AG04449 (cell line): ENCODE measurements around the gene MARS1.

ENCODE experiments used
- CTCF ChIA-PET: fragments of 350-600 bp; formaldehyde crosslinking; extraction: SDS; loops from one replicate; lab custom pipeline; 2021; ENCODE audit warnings: antibody characterized with exemption; lab: Yijun Ruan, JAX
- POLR2A ChIA-PET: fragments of 400-600, 350-600 bp; formaldehyde crosslinking; extraction: SDS; loops from one replicate; lab custom pipeline; 2020; ENCODE audit warnings: antibody characterized with exemption, inconsistent platforms; lab: Yijun Ruan, JAX
- DNase-seq: peaks from one replicate; pipeline ENCODE4 v3.0.0-alpha.2; 2010; ENCODE audit warnings: low read depth, low spot score
- H3K4me3 ChIP-seq: 2 replicates; pipeline ENCODE4 v1.5.1; 2011; ENCODE audit warnings: low read depth, mild to moderate bottlenecking, control low read depth, low read length
- TF ChIP-seq, protein P1 (sequence below): IDR thresholded peaks from one replicate; pipeline ENCODE4 v1.5.1; 2011; ENCODE audit warnings: mild to moderate bottlenecking, moderate library complexity, low read length, control low read depth, inconsistent platforms; ENCODE audit not compliant: insufficient read depth; ENCODE audit errors: missing control alignments

The MARS1 gene

DNA sequence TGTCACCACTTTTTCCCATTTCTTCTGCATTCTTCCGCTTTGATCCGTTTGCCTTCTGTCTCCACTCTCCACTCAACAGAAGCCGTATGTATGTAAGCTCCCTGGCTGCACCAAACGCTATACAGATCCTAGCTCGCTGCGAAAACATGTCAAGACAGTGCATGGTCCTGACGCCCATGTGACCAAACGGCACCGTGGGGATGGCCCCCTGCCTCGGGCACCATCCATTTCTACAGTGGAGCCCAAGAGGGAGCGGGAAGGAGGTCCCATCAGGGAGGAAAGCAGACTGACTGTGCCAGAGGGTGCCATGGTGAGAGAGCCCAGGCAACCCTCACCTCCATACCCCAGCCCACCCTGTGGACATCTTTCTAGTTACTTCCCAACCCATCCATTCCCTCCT is 20.0 kb upstream of the MARS1 start:
- no peak overlapping the region for H3K4me3 ChIP-seq
- DNase-seq = no peak
- CTCF ChIA-PET = interaction anchor here (20.7 kb wide), 1 partner anchor 6 kb away, joined by 321 read pairs; the partner anchor contains the start of gene GLI1
- POLR2A ChIA-PET = no interaction called here
- TF ChIP-seq, protein P1, sequence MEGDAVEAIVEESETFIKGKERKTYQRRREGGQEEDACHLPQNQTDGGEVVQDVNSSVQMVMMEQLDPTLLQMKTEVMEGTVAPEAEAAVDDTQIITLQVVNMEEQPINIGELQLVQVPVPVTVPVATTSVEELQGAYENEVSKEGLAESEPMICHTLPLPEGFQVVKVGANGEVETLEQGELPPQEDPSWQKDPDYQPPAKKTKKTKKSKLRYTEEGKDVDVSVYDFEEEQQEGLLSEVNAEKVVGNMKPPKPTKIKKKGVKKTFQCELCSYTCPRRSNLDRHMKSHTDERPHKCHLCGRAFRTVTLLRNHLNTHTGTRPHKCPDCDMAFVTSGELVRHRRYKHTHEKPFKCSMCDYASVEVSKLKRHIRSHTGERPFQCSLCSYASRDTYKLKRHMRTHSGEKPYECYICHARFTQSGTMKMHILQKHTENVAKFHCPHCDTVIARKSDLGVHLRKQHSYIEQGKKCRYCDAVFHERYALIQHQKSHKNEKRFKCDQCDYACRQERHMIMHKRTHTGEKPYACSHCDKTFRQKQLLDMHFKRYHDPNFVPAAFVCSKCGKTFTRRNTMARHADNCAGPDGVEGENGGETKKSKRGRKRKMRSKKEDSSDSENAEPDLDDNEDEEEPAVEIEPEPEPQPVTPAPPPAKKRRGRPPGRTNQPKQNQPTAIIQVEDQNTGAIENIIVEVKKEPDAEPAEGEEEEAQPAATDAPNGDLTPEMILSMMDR = no peak

GRCh38 chr12:57469296-57470164 is 18.3 kb upstream of the MARS1 start:
- ChIA-PET POLR2A (no interaction called here), CTCF (interaction anchor here (2.4 to 20.7 kb wide), 2 partner anchors 8 to 15 kb away, joined by 15 to 321 read pairs; partner anchors contain the start of genes GLI1 and INHBE)
- DNase-seq = no peak
- H3K4me3 ChIP-seq = no peak overlapping the region
- TF ChIP-seq, protein P1 = no peak

GRCh38 chr12:57470286-57470969 is 17.4 kb upstream of the MARS1 start:
- TF ChIP-seq, protein P1 = no peak
- no peak for DNase-seq
- no peak overlapping the region for H3K4me3 ChIP-seq
- CTCF ChIA-PET = interaction anchor here (0.6 to 20.7 kb wide), 4 partner anchors 9 to 91 kb away, joined by 3 to 321 read pairs (median 11); partner anchors contain the start of genes GLI1 and INHBE
- POLR2A ChIA-PET = no interaction called here

- CTCF ChIA-PET = interaction anchor here (0.9 to 20.7 kb wide), 4 partner anchors 9 to 228 kb away, joined by 3 to 321 read pairs (median 11); partner anchors contain the start of genes GLI1 and INHBE
- POLR2A ChIA-PET = interaction anchor here (0.5 to 1.9 kb wide), 2 partner anchors 8 to 100 kb away, joined by 3 to 4 read pairs; no protein-coding TSS in a partner anchor
- no peak overlapping the region for H3K4me3 ChIP-seq
- TF ChIP-seq, protein P1 = no peak
- no peak for DNase-seq
Measured at GRCh38 chr12:57470970-57471656, 16.8 kb upstream of the MARS1 start.

GRCh38 chr12:57471661-57472060 is 16.2 kb upstream of the MARS1 start:
- TF ChIP-seq, protein P1 = no peak

More at GRCh38 chr12:57471661-57472060, 16.2 kb upstream of the MARS1 start:
- H3K4me3 ChIP-seq = no peak overlapping the region
- no peak for DNase-seq
- ChIA-PET CTCF (interaction anchor here (0.9 to 20.7 kb wide), 3 partner anchors 10 to 228 kb away, joined by 3 to 321 read pairs (median 7); partner anchors contain the start of gene GLI1), POLR2A (interaction anchor here (0.5 to 1.9 kb wide), 2 partner anchors 9 to 101 kb away, joined by 3 to 4 read pairs; no protein-coding TSS in a partner anchor)
